ENCODE results near the gene BRAF. TPM values are rescaled to one million over a fixed set of nuclear protein-coding genes. Genes with fewer than 3 reads are reported as not detected.

BRAF gene
- total and polyA plus RNA-seq, 2 experiments from 2014 or later = 15.5 to 34.8 TPM

DNA sequence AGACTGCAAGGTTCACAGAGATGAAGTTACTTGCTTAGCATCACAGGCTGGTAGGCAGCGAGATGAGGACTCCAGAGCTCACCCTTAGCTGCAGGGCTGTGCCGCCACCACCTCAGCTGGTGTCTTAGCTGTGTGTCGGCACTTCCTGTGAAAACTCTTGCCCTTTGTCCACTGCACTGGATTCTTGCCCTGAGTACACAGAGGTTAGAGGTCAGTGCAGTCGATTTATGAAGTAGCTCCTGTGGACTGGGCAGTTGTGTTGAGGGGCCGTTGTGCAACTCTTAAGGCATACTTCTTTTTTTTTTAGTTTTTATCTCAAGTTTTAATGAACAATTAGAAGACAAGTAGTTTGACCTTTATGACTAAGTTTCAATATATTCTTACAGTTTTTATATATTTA, 217.6 kb downstream of the BRAF start:
- no peak for DNase-seq (ENCODE audit: low read depth in 1 of 2, low spot score in 1 of 2)
- no peaks in the 10 kb centered on the region for H3K9me3 ChIP-seq (ENCODE audit: low read depth)
- H3K27ac ChIP-seq = no peak overlapping the region
- no peaks in the 10 kb centered on the region for H3K27me3 ChIP-seq
- no peak overlapping the region for H3K4me3 ChIP-seq
- TF ChIP-seq, protein P1, sequence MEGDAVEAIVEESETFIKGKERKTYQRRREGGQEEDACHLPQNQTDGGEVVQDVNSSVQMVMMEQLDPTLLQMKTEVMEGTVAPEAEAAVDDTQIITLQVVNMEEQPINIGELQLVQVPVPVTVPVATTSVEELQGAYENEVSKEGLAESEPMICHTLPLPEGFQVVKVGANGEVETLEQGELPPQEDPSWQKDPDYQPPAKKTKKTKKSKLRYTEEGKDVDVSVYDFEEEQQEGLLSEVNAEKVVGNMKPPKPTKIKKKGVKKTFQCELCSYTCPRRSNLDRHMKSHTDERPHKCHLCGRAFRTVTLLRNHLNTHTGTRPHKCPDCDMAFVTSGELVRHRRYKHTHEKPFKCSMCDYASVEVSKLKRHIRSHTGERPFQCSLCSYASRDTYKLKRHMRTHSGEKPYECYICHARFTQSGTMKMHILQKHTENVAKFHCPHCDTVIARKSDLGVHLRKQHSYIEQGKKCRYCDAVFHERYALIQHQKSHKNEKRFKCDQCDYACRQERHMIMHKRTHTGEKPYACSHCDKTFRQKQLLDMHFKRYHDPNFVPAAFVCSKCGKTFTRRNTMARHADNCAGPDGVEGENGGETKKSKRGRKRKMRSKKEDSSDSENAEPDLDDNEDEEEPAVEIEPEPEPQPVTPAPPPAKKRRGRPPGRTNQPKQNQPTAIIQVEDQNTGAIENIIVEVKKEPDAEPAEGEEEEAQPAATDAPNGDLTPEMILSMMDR (IDR thresholded peaks at IDR 0.05; ENCODE audit: low read depth, low read length) = no peak
- peaks cover 20% of the 10 kb centered on the region for H3K36me3 ChIP-seq
- no peaks in the 10 kb centered on the region for H3K4me1 ChIP-seq (ENCODE audit: low read depth)

GRCh38 chr7:140704205-140704604, 220.5 kb downstream of the BRAF start:
- TF ChIP-seq, protein P1 (IDR thresholded peaks at IDR 0.05; ENCODE audit: low read depth, low read length) = no peak
- Histone ChIP-seq H3K27ac (no peak overlapping the region), H3K4me1 (ENCODE audit: low read depth) (no peaks in the 10 kb centered on the region), H3K4me3 (no peak overlapping the region), H3K27me3 (no peaks in the 10 kb centered on the region), H3K9me3 (ENCODE audit: low read depth) (no peaks in the 10 kb centered on the region), H3K36me3 (peaks cover 20% of the 10 kb centered on the region)
- no peak for DNase-seq (ENCODE audit: low read depth in 1 of 2, low spot score in 1 of 2)

DNA sequence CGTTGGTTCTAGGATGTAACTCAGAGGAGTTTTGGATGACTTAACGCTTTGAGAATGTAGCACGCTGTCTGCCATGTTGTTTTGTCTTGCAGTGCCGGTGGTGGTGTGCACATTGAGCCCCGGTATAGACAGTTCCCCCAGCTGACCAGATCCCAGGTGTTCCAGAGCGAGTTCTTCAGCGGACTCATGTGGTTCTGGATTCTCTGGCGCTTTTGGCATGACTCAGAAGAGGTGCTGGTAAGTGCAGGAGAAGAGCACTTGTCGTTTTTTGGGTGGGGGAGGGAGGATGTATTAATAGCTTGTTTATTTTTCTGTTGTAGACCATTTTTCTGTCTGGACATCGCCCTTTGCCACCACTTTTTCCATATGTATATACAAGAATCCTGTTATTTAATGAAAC, 222.0 kb downstream of the BRAF start:
- TF ChIP-seq, protein P1 (IDR thresholded peaks at IDR 0.05; ENCODE audit: low read depth, low read length) = no peak
- Histone ChIP-seq H3K27me3 (no peaks in the 10 kb centered on the region), H3K27ac (no peak overlapping the region), H3K4me1 (ENCODE audit: low read depth) (peaks cover 1% of the 10 kb centered on the region), H3K4me3 (no peak overlapping the region), H3K9me3 (ENCODE audit: low read depth) (no peaks in the 10 kb centered on the region), H3K36me3 (peaks cover 20% of the 10 kb centered on the region)
- no peak for DNase-seq (ENCODE audit: low read depth in 1 of 2, low spot score in 1 of 2)

- no peaks in the 10 kb centered on the region for H3K9me3 ChIP-seq (ENCODE audit: low read depth)
- peaks cover 8% of the 10 kb centered on the region for H3K4me1 ChIP-seq (ENCODE audit: low read depth)
- DNase-seq (ENCODE audit: low read depth in 1 of 2, low spot score in 1 of 2) = no peak
- no peak overlapping the region for H3K27ac ChIP-seq
- TF ChIP-seq, protein P1 (IDR thresholded peaks at IDR 0.05; ENCODE audit: low read depth, low read length) = no peak
- no peaks in the 10 kb centered on the region for H3K36me3 ChIP-seq
- H3K27me3 ChIP-seq = no peaks in the 10 kb centered on the region
- no peak overlapping the region for H3K4me3 ChIP-seq
Measured at GRCh38 chr7:140698477-140698876, 226.3 kb downstream of the BRAF start.

- H3K4me3 ChIP-seq = peak overlapping the region; percentile 72
- H3K9me3 ChIP-seq (ENCODE audit: low read depth) = no peaks in the 10 kb centered on the region
- no peaks in the 10 kb centered on the region for H3K27me3 ChIP-seq
- H3K27ac ChIP-seq = peak overlapping the region; percentile 94
- H3K36me3 ChIP-seq = no peaks in the 10 kb centered on the region
- H3K4me1 ChIP-seq (ENCODE audit: low read depth) = peaks cover 8% of the 10 kb centered on the region
- TF ChIP-seq, protein P1 (IDR thresholded peaks at IDR 0.05; ENCODE audit: low read depth, low read length) = no peak
- no peak for DNase-seq (ENCODE audit: low read depth in 1 of 2, low spot score in 1 of 2)
Measured at GRCh38 chr7:140697447-140698143, 227.1 kb downstream of the BRAF start.
